C4-2B (cell line): ENCODE results near the gene CADPS2.

Experiments used
- ZFX ChIP-seq: fragments of 450-650 bp; IDR thresholded peaks from 2 replicates; pipeline ENCODE4 v1.6.1; 2017
- TF ChIP-seq, protein P1 (sequence below): fragments of 450-650 bp; conservative IDR thresholded peaks from 2 replicates; pipeline ENCODE4 v1.5.1; 2017; ENCODE audit warnings: mild to moderate bottlenecking

DNA sequence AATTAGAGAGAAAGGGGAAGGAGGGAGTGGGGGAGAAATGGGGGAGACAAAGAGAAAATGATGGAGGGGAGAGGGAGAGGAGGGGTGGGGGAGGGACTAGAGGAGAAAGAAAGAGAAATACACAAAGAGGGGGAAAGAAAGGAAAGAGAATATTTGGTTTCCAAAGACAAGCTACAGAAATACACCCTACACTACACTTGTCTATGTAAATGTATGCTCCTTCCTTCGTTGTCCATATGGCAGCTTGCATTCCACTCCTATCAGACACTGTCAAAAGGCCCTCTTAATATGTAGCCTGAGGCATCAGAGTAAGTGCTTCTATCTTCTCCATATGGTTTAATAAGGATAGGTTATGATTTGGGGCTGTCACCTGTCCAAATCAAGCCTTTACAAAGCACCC, 488.9 kb downstream of the CADPS2 start:
- TF ChIP-seq, protein P1, sequence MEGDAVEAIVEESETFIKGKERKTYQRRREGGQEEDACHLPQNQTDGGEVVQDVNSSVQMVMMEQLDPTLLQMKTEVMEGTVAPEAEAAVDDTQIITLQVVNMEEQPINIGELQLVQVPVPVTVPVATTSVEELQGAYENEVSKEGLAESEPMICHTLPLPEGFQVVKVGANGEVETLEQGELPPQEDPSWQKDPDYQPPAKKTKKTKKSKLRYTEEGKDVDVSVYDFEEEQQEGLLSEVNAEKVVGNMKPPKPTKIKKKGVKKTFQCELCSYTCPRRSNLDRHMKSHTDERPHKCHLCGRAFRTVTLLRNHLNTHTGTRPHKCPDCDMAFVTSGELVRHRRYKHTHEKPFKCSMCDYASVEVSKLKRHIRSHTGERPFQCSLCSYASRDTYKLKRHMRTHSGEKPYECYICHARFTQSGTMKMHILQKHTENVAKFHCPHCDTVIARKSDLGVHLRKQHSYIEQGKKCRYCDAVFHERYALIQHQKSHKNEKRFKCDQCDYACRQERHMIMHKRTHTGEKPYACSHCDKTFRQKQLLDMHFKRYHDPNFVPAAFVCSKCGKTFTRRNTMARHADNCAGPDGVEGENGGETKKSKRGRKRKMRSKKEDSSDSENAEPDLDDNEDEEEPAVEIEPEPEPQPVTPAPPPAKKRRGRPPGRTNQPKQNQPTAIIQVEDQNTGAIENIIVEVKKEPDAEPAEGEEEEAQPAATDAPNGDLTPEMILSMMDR: no peak
- TF ChIP-seq ZFX: no peak
